ENCODE data around the gene ASH1L.
"Not testable (repeated sequence)": the region's sequence is repeated elsewhere in the genome, so short reads cannot be mapped to it uniquely, and the experiment has no call there.

ASH1L gene

DNA sequence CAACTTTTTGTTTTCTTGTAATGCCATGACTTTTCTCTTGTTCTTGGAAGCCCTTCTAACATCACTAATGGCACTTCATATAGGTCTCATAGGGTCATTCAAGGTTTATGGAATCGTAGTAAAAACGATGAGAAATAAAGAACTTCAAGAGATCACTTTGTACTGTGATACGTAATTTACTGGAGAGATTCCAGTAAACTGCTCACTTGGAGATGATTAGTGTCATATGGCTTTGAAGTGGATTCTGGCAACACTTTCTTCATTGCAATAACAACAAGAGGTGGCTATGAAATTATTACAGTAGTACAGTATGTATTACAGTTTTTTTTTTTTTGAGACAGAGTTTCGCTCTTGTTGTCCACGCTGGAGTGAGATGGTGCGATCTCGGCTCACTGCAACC is 138.5 kb downstream of the ASH1L start:
- TF ChIP-seq JUND (IDR thresholded peaks at IDR 0.05; ENCODE audit: low read depth), result no peak
- no peak for DNase-seq (ENCODE audit: low read depth in 1 of 2, low spot score in 1 of 2)
- in situ Hi-C loops (cut with HindIII; ENCODE audit: low pct_unique_long_range_greater_than_20kb, low sequenced_read_pairs), result no loop called here

GRCh38 chr1:155420788-155421187 is 141.8 kb downstream of the ASH1L start:
- in situ Hi-C loops (cut with HindIII; ENCODE audit: low pct_unique_long_range_greater_than_20kb, low sequenced_read_pairs), result no loop called here
- no peak for TF ChIP-seq JUND (IDR thresholded peaks at IDR 0.05; ENCODE audit: low read depth)
- DNase-seq (ENCODE audit: low read depth in 1 of 2, low spot score in 1 of 2), result no peak

DNA sequence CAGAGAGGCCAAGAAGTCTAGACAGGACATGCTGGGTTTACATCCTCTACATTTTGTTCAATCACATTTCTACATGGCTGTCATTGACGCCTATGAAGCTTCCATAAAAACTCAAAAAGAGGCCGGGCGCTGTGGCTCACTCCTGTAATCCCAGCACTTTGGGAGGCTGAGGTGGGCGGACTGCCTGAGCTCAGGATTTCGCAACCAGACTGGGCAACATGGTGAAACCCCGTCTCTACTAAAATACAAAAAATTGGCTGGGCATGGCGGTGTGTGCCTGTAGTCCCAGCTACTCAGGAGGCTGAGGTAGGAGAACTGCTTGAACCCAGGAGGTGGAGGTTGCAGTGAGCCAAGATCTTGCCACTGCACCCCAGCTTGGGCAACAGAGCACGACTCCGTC is 150.8 kb downstream of the ASH1L start:
- DNase-seq (ENCODE audit: low read depth in 1 of 2, low spot score in 1 of 2); in situ Hi-C loops (cut with HindIII; ENCODE audit: low pct_unique_long_range_greater_than_20kb, low sequenced_read_pairs): not testable (repeated sequence)

DNA sequence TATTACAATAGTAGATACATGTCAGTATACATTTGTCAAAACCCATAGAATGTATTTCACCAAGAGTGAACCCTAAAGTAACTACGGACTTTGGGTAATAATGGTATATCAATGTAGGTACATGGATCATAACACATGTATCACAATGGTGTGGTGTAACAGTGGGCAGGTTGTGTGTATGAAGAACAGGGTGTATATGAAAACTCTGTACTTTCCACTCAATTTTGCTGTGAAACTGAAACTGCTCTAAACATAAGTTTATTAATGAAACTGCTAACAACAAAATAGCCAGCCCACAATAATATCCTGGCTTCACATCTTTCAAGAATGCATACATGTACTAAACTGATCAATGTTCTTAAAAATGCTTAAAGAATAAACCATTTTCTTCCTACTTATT is 151.7 kb downstream of the ASH1L start:
- in situ Hi-C loops (cut with HindIII; ENCODE audit: low pct_unique_long_range_greater_than_20kb, low sequenced_read_pairs), result no loop called here
- no peak for TF ChIP-seq JUND (IDR thresholded peaks at IDR 0.05; ENCODE audit: low read depth)
- no peak for DNase-seq (ENCODE audit: low read depth in 1 of 2, low spot score in 1 of 2)

GRCh38 chr1:155396874-155397476 is 165.6 kb downstream of the ASH1L start:
- no peak for TF ChIP-seq JUND (IDR thresholded peaks at IDR 0.05; ENCODE audit: low read depth)
- in situ Hi-C loops (cut with HindIII; ENCODE audit: low pct_unique_long_range_greater_than_20kb, low sequenced_read_pairs), result no loop called here
- DNase-seq (ENCODE audit: low read depth in 1 of 2, low spot score in 1 of 2), result no peak

DNA sequence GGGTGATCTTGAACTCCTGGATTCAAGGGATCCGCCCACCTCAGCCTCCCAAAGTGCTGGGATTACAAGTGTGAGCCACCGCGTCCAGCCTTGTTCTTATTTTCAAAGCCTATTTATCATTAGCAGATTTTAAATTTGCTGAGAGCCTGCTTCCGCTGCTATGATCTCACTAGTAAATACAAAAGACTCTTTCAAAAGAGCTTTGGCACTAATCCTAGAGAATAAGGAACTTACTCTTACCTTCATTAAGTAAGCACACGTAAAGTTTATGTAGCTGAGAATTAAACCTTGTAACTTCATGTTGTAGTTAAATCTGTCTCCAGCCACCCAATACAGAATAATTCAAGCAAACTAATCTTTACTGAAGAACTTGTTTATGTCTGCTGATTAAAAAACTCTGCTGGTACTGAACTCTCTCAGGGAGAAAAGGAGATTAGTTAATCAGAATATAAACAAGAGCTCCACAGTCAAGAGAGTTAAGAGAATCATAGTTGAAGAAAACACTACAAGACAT is 169.6 kb downstream of the ASH1L start:
- in situ Hi-C loops (cut with HindIII; ENCODE audit: low pct_unique_long_range_greater_than_20kb, low sequenced_read_pairs), result no loop called here
- no peak for TF ChIP-seq JUND (IDR thresholded peaks at IDR 0.05; ENCODE audit: low read depth)
- no peak for DNase-seq (ENCODE audit: low read depth in 1 of 2, low spot score in 1 of 2)

- no peak for DNase-seq (ENCODE audit: low read depth in 1 of 2, low spot score in 1 of 2)
- TF ChIP-seq JUND (IDR thresholded peaks at IDR 0.05; ENCODE audit: low read depth), result no peak
- in situ Hi-C loops (cut with HindIII; ENCODE audit: low pct_unique_long_range_greater_than_20kb, low sequenced_read_pairs), result no loop called here
Observed at GRCh38 chr1:155389826-155390225, 172.8 kb downstream of the ASH1L start.

DNA sequence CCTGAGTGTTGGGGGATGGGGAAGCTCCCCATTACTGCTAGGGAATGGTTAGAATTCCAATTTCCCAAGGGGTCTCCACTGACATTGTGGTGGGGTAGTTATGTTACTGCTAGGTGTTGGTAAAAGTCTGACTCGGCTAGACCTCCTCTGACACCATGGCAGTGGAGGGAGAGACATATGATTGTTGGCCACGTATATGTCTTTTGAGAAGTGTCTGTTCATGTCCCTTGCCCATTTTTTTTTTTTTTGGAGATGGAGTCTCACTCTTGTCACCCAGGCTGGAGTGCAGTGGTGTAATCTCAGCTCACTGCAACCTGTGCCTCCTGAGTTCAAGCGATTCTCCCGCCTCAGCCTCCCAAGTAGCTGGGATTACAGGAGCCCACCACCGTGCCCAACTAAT is 176.8 kb downstream of the ASH1L start:
- DNase-seq (ENCODE audit: low read depth in 1 of 2, low spot score in 1 of 2); in situ Hi-C loops (cut with HindIII; ENCODE audit: low pct_unique_long_range_greater_than_20kb, low sequenced_read_pairs): not testable (repeated sequence)

DNA sequence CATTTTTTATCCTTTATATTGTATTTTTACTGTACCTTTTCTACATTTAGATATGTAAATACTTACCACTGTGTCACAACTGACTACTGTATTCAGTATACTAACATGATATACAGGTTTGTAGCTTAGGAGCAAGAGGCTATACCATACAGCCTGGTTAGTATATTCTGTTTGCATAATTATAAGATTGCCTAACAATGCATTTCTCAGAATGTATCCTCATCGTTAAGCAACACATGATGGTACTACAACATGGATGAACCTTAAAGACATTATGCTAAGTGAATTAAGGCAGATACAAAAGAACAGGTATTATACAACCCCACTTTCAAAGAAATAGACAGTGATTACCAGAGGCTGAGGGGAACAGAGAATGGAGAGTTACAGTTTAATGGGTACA is 179.2 kb downstream of the ASH1L start:
- in situ Hi-C loops (cut with HindIII; ENCODE audit: low pct_unique_long_range_greater_than_20kb, low sequenced_read_pairs), result no loop called here

DNA sequence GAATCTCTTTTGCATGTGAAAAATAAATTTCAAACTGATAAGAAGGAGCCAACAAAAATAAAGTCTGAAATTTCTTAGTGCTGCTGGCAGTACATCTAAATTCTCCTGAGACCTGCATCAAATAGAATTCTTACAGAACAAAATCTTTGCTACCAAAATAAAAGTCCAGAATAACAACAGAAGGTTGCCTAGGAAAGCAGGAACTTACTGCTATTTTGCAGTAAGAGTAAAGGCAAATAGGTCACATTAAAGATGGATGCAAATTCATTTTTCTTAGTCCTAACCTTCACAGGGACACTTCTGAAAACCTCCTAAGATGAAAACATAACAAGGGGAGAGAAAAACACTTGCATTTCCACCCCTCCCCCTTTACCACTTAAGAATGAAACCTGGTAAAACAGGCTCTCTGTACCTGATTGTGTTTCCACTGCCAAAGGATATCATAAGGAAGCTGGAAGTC is 182.9 kb downstream of the ASH1L start:
- DNase-seq (ENCODE audit: low read depth in 1 of 2, low spot score in 1 of 2), result peak; percentile 12 to 18
- in situ Hi-C loops (cut with HindIII; ENCODE audit: low pct_unique_long_range_greater_than_20kb, low sequenced_read_pairs), result no loop called here
- TF ChIP-seq JUND (IDR thresholded peaks at IDR 0.05; ENCODE audit: low read depth), result no peak

More for the DNA sequence above, 179.2 kb downstream of the ASH1L start:
- DNase-seq (ENCODE audit: low read depth in 1 of 2, low spot score in 1 of 2), result no peak
- no peak for TF ChIP-seq JUND (IDR thresholded peaks at IDR 0.05; ENCODE audit: low read depth)

DNA sequence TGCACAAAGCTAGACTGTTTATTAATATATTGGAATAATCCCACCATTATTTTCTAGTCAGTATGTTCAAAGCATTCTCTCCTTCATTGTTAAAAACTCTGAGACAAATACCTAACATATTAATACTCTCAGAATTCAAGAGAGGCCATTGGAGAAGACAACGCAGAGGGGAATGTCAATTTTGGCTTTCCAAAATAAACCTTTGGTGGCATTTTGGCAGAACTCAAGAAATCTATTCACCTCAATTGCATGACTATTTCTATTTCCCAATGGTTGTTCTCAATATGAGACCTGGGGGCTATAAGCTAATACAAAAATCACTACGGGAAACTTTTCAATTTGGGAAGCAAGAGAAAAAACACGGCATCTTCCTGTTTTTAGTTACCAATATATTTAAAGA is 183.4 kb downstream of the ASH1L start:
- no peak for DNase-seq (ENCODE audit: low read depth in 1 of 2, low spot score in 1 of 2)
- in situ Hi-C loops (cut with HindIII; ENCODE audit: low pct_unique_long_range_greater_than_20kb, low sequenced_read_pairs), result no loop called here

DNA sequence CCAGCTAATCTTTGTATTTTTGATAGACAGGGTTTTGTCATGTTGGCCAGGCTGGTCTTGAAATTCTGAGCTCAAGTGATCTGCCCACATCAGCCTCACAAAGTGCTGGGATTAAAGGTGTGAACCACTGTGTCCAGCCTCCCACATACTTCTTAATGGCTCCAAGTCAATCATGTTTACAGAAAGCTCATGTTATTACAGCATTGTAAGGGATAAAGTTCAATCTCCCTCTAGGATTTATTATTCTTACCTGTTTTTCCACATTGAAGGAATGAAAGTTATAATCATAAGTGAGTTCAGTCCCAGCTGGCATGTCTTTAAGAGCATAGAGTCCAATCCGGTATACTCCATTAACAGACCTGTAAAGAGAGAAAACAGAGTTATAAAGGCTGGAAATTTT is 202.6 kb downstream of the ASH1L start:
- DNase-seq (ENCODE audit: low read depth in 1 of 2, low spot score in 1 of 2), result no peak
- in situ Hi-C loops (cut with HindIII; ENCODE audit: low pct_unique_long_range_greater_than_20kb, low sequenced_read_pairs), result no loop called here
- TF ChIP-seq JUND (IDR thresholded peaks at IDR 0.05; ENCODE audit: low read depth), result no peak

More for the DNA sequence above, 183.4 kb downstream of the ASH1L start:
- TF ChIP-seq JUND (IDR thresholded peaks at IDR 0.05; ENCODE audit: low read depth), result no peak

DNA sequence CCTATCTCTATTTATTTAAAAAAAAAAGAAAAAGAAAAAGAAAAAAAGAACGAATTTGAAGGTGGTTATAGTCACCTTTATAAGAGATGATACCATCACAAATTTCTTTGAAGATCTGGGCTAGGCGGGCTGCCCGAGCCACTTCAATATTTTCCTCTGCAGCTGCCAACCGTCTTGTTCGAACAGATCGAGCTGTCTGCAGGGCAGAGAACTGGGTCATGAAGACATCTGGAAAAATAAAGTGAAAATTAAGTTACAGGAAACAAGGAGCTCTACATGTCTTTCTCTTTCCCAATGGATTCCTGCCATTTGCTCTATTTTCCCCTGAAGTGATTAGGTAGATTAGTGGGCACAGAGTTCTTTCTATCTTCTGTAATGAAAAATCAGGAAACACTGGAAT is 210.0 kb downstream of the ASH1L start:
- no peak for TF ChIP-seq JUND (IDR thresholded peaks at IDR 0.05; ENCODE audit: low read depth)
- DNase-seq (ENCODE audit: low read depth in 1 of 2, low spot score in 1 of 2), result no peak
- in situ Hi-C loops (cut with HindIII; ENCODE audit: low pct_unique_long_range_greater_than_20kb, low sequenced_read_pairs), result no loop called here

GRCh38 chr1:155342842-155343241 is 219.8 kb downstream of the ASH1L start:
- DNase-seq (ENCODE audit: low read depth in 1 of 2, low spot score in 1 of 2), result no peak
- TF ChIP-seq JUND (IDR thresholded peaks at IDR 0.05; ENCODE audit: low read depth), result no peak
- in situ Hi-C loops (cut with HindIII; ENCODE audit: low pct_unique_long_range_greater_than_20kb, low sequenced_read_pairs), result no loop called here
